Psoas muscle (tissue), 8 donors: Measurements from ENCODE around the gene CATSPERB. TPM values are rescaled to one million over a fixed set of nuclear protein-coding genes. Genes with fewer than 3 reads are reported as not detected.

Experiments
- ATAC-seq, 4 donors: fragments of 200-7000 bp; cut with Tn5 transposase; one replicate each; pipeline ENCODE4 v1.9.1; 2020; ENCODE audit warnings: moderate library complexity in 3 of 4, mild to moderate bottlenecking in 2 of 4
- DNase-seq, 2 donors: peaks; one replicate each; pipeline ENCODE4 v3.0.0-alpha.2; 2020
- H3K27ac ChIP-seq: fragments of 200-600 bp; one replicate; pipeline ENCODE4 v1.8.0; 2022
- H3K27me3 ChIP-seq, 3 donors: fragments of 200-600 bp in 1 of 3; one replicate each; pipeline versions ENCODE4 v1.6.1 to v1.8.0; 2013 to 2022; ENCODE audit warnings: low read length in 2 of 3, mild to moderate bottlenecking in 2 of 3, moderate library complexity in 1 of 3; ENCODE audit not compliant: insufficient read depth in 3 of 3
- H3K36me3 ChIP-seq, 2 donors: fragments of 200-600 bp in 1 of 2; one replicate each; pipeline versions ENCODE4 v1.6.1 to v1.8.0; 2013 to 2022; ENCODE audit warnings: low read depth in 1 of 2, mild to moderate bottlenecking in 1 of 2, moderate library complexity in 1 of 2; ENCODE audit not compliant: insufficient read depth in 1 of 2
- H3K4me1 ChIP-seq: fragments of 200-600 bp; one replicate; pipeline ENCODE4 v1.8.0; 2022
- H3K4me3 ChIP-seq: fragments of 200-600 bp; one replicate; pipeline ENCODE4 v1.8.0; 2022; ENCODE audit warnings: mild to moderate bottlenecking
- H3K9me3 ChIP-seq: fragments of 200-600 bp; one replicate; pipeline ENCODE4 v1.8.0; 2022
- CTCF ChIP-seq: fragments of 200-600 bp; IDR thresholded peaks from one replicate; pipeline ENCODE4 v1.8.0; 2022; ENCODE audit warnings: antibody characterized with exemption
- WGBS, 3 donors: extraction: QIAGEN DNeasy Blood & Tissue Kit; methylation state at CpG; one replicate each; pipeline versions ENCODE4 v1.1.6 to v1.1.7; 2013; 5-methylcytosine and 5-hydroxymethylcytosine counted together
- intact Hi-C, 2 donors: fragments of 100-400 bp; cut with DNase I; formaldehyde crosslinking; loops; one replicate each; pipeline versions ENCODE4 v1.11.0 to v1.14.2; 2022
- polyA plus RNA-seq, 3 donors: library from polyadenylated mRNA; stranded (reverse); fragments of 200-250 nt; gene quantifications; one replicate each; pipeline ENCODE4 v1.2.3, GENCODE V29; 2013
- total RNA-seq, 4 donors: library from RNA; stranded (reverse); fragmentation: NEBNext Ultra II Directional in 2 of 4; extraction: Animal tissue kit (Norgen Biotek cat#: 25700) in 2 of 4; gene quantifications; one replicate each; pipeline versions ENCODE4 v1.2.1 to v1.2.4, GENCODE V29; 2021 to 2023
- donor health status: healthy with polysubstance abuse.
- donor health status: DM: no; HTN: no; CAD: no; lungs with moderate emphysema.
- donor health status: Bipolar disorder and iron deficiency.
- donor health status: healthy.
- donor health status: DM: yes; HTN: yes; CAD: no.
- donor health status: DM: no; HTN: no; CAD: no.
- donor health status: DM: no; HTN: no; CAD: no.
- donor health status: DM: yes; HTN: yes; CAD: no.

Gene CATSPERB
- total and polyA plus RNA-seq, 7 donors = 0.03 to 0.52 (median 0.20) TPM

DNA sequence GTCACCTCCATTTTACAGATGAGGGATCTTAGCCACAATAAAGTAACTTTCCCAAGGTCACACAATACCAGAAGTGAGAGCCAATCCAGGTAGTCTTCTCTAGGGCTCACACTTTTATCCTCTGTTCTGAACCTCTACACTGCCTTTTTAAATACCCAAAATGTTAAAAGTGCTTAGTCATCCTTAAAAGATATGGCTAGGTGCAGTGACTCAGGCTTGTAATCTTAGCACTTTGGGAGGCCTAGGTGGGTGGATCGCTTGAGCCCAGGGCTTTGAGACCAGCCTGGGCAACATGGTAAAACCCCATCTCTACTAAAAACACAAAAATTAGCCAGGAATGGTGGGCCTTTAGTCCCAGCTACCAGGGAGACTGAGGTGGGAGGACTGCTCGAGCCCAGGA is 117.7 kb downstream of the CATSPERB start:
- no peak overlapping the region for H3K4me3 ChIP-seq
- no peaks in the 10 kb centered on the region for H3K36me3 ChIP-seq
- DNase-seq (no peak), ATAC-seq (no peak)
- no peaks in the 10 kb centered on the region for H3K9me3 ChIP-seq
- intact Hi-C loops = no loop called here
- H3K4me1 ChIP-seq = no peaks in the 10 kb centered on the region
- TF ChIP-seq CTCF = no peak
- 40 to 68% (median 44%) methylated on average over 2 of the region's 2 CpGs for WGBS, 3 donors
- H3K27me3 ChIP-seq = no peaks in the 10 kb centered on the region
- no peak overlapping the region for H3K27ac ChIP-seq

DNA sequence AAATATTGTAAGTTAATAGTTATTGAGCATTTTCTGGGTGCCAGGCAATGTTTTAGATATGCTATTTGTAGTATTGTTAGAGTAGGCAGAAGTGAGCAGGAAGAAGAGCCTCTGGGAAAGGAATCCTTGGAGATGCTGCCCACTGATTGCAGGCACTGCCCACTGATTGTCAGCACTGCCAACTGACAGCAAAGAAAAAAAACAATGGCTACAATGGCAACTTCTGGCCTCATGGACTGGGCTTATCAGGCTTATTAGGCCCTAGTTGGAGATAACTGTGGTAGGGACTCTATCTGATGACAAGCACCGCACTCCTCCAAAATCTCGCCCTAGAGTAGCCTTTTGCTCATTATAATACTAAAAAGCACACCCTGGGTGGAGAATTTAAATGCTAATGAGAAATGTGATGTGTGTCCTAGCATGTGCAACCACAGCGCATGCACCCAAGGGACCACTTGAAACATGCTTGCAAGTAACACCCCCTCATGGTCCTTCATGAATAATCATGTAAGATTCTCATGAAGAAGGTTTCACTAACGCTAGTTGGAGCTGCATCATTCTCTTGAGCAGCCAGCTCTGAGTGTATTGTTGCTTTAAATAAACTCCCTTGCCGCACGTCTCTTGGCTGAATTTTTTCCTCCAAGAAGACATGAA is 118.3 kb downstream of the CATSPERB start:
- H3K9me3 ChIP-seq = no peaks in the 10 kb centered on the region
- intact Hi-C loops = no loop called here
- WGBS, 3 donors = 82 to 93% (median 88%) methylated on average over 6 of the region's 6 CpGs
- no peak overlapping the region for H3K4me3 ChIP-seq
- H3K36me3 ChIP-seq = no peaks in the 10 kb centered on the region
- ATAC-seq (no peak), DNase-seq (no peak)
- H3K27me3 ChIP-seq = no peaks in the 10 kb centered on the region
- H3K27ac ChIP-seq = no peak overlapping the region
- no peaks in the 10 kb centered on the region for H3K4me1 ChIP-seq
- TF ChIP-seq CTCF = no peak

GRCh38 chr14:91611528-91611927 is 120.4 kb downstream of the CATSPERB start:
- intact Hi-C loops = no loop called here
- ATAC-seq (no peak), DNase-seq (no peak)
- H3K4me1 ChIP-seq = no peaks in the 10 kb centered on the region
- no peaks in the 10 kb centered on the region for H3K27me3 ChIP-seq
- TF ChIP-seq CTCF = no peak
- H3K36me3 ChIP-seq = no peaks in the 10 kb centered on the region
- no peak overlapping the region for H3K27ac ChIP-seq
- WGBS, 3 donors = 60 to 74% (median 67%) methylated on average over 2 of the region's 2 CpGs
- no peak overlapping the region for H3K4me3 ChIP-seq
- H3K9me3 ChIP-seq = no peaks in the 10 kb centered on the region

DNA sequence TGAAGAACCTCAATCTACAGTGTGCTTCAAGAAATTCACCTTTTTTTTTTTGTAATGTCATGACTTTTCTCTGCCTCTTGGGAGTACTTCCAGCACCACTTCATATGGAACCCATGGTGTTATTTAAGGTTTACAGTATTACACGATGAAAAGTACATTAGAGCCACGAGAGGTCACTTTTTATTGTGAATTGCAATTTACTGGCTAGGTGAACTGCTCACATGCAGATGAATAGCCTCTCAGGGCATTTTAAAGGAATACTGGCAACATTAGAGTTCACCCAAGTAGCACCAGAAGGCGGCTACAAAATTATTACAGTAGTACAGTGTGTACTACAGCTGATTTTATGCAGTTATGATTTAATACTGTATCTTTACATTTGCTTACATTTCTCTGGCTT is 122.7 kb downstream of the CATSPERB start:
- no peak for TF ChIP-seq CTCF
- 63 to 68% (median 65%) methylated on average over 3 of the region's 3 CpGs for WGBS, 3 donors
- intact Hi-C loops = no loop called here

More for the DNA sequence above, 122.7 kb downstream of the CATSPERB start:
- Histone ChIP-seq H3K36me3 (no peaks in the 10 kb centered on the region), H3K27ac (no peak overlapping the region), H3K4me1 (no peaks in the 10 kb centered on the region), H3K9me3 (no peaks in the 10 kb centered on the region), H3K4me3 (no peak overlapping the region), H3K27me3 (no peaks in the 10 kb centered on the region)
- DNase-seq (no peak), ATAC-seq (no peak)
